ENCODE measurements around the gene ACTA2. TPM values are rescaled to one million over a fixed set of nuclear protein-coding genes. Genes with fewer than 3 reads are reported as not detected.

ACTA2 gene
- polyA plus RNA-seq, 1 experiment: 815 TPM

DNA sequence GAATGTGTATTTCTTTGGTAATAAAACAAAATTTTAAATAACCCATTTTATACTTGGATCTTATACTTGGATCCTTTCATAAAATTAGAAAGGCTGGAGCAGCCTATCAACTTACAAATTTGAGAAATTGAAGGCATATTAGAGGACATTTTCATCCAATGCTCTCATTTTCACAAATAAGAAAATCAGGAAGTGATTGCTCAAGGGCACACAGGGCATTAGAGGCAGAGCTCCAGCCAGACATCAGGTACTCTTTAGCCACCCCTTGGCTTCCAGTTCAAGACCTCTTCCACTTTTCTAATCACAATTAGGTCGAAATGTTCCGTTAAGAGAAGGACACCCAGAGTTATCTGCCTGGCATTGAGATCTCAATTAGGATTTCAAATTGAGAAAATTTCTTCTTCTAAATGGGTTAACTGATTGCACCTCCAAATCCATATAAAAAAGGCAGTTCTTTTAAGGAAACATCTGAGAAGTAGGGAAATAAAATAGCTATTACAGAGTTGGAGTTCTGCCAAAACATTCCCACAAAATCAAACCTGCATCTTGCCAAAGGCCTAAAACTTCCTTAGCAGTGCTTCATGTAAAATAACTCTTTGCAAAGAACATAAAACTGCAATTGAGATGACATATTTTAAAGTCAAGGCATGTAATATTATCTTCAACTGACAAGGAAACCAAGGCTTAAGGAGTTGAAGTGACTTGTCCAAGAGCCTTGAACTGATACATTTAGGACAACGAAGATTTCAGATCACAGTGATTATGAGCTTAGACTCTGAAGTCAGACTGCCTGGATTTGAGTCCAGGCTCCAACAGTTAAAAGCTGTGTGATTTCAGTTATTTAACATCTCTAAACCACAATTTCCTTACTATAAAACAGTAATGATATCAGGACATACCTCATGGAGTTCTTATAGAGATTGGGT is 2.4 kb downstream of the ACTA2 start:
- CTCF ChIA-PET: interaction anchor here (0.6 to 3.1 kb wide), 3 partner anchors 25 to 267 kb away, joined by 3 to 12 read pairs (median 9); no protein-coding TSS in a partner anchor
- no peaks in the 10 kb centered on the region for H3K9me3 ChIP-seq (ENCODE audit: control insufficient read depth, insufficient read depth, low read length)
- no peaks in the 10 kb centered on the region for H3K27me3 ChIP-seq (ENCODE audit: control insufficient read depth, insufficient read depth, low read length)
- H3K4me3 ChIP-seq (ENCODE audit: low read depth, low read length): peak overlapping the region; percentile 60
- TF ChIP-seq, protein P1, sequence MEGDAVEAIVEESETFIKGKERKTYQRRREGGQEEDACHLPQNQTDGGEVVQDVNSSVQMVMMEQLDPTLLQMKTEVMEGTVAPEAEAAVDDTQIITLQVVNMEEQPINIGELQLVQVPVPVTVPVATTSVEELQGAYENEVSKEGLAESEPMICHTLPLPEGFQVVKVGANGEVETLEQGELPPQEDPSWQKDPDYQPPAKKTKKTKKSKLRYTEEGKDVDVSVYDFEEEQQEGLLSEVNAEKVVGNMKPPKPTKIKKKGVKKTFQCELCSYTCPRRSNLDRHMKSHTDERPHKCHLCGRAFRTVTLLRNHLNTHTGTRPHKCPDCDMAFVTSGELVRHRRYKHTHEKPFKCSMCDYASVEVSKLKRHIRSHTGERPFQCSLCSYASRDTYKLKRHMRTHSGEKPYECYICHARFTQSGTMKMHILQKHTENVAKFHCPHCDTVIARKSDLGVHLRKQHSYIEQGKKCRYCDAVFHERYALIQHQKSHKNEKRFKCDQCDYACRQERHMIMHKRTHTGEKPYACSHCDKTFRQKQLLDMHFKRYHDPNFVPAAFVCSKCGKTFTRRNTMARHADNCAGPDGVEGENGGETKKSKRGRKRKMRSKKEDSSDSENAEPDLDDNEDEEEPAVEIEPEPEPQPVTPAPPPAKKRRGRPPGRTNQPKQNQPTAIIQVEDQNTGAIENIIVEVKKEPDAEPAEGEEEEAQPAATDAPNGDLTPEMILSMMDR (IDR thresholded peaks at IDR 0.05; ENCODE audit: low read depth, low read length): no peak
- DNase-seq (ENCODE audit: low read depth, low spot score): no peak
- POLR2A ChIA-PET: interaction anchor here (0.6 kb wide), 1 partner anchor 279 kb away, joined by 3 read pairs; no protein-coding TSS in a partner anchor
- peak overlapping the region; percentile 34 for H3K27ac ChIP-seq (ENCODE audit: low read depth, low read length)

- Histone ChIP-seq H3K27ac (ENCODE audit: low read depth, low read length) (no peak overlapping the region), H3K4me3 (ENCODE audit: low read depth, low read length) (peak overlapping the region; percentile 17), H3K9me3 (ENCODE audit: control insufficient read depth, insufficient read depth, low read length) (no peaks in the 10 kb centered on the region), H3K27me3 (ENCODE audit: control insufficient read depth, insufficient read depth, low read length) (no peaks in the 10 kb centered on the region)
- no peak for DNase-seq (ENCODE audit: low read depth, low spot score)
- POLR2A ChIA-PET: interaction anchor here (0.6 kb wide), 1 partner anchor 281 kb away, joined by 3 read pairs; no protein-coding TSS in a partner anchor
- CTCF ChIA-PET: interaction anchor here (1.3 to 3.1 kb wide), 3 partner anchors 38 to 268 kb away, joined by 3 to 12 read pairs (median 9); no protein-coding TSS in a partner anchor
- TF ChIP-seq, protein P1 (IDR thresholded peaks at IDR 0.05; ENCODE audit: low read depth, low read length): no peak
Observed at GRCh38 chr10:88949051-88949450, 3.5 kb downstream of the ACTA2 start.

DNA sequence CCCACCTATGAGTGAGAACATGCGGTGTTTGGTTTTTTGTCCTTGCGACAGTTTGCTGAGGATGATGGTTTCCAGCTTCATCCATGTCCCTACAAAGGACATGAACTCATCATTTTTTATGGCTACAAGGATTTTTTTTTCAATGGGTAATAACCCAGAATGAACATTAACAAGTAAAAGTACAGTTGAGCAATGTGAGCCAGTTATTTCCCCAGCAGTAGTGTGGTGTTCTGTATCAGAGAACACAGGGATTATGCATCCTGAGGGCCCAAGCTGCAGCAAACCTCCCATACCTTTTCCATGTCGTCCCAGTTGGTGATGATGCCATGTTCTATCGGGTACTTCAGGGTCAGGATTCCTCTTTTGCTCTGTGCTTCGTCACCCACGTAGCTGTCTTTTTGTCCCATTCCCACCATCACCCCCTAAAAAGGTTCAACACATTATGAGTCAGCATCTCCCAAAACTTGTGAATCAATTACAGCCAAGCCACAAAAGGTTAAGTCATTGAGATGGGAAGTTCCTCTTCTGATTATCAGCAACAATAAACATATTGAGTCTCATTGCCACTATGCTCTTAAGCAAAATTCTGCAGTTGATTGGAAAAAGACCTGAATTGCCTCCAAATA is 5.5 kb downstream of the ACTA2 start:
- POLR2A ChIA-PET: no interaction called here

DNA sequence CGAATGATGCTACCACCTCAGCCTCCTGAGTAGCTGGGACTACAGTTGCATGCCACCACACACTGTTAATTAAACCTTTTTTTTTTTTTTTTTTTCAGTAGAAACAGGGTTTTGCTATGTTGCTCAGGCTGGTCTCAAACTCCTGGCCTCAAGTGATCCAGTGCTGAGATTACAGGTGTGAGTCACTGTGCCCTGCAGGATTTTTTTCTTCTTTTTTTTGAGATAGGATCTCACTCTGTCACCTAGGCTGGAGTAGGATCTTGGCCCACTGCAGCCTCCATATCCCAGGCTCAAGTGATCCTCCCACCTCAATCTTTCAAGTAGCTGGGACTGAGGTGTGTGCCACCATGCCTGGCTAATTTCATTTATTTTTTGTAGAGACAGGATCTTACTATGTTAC is 6.4 kb downstream of the ACTA2 start:
- TF ChIP-seq, protein P1 (IDR thresholded peaks at IDR 0.05; ENCODE audit: low read depth, low read length): no peak
- H3K27ac ChIP-seq (ENCODE audit: low read depth, low read length): no peak overlapping the region
- no peak overlapping the region for H3K4me3 ChIP-seq (ENCODE audit: low read depth, low read length)
- H3K27me3 ChIP-seq (ENCODE audit: control insufficient read depth, insufficient read depth, low read length): no peaks in the 10 kb centered on the region
- no peaks in the 10 kb centered on the region for H3K9me3 ChIP-seq (ENCODE audit: control insufficient read depth, insufficient read depth, low read length)
- ChIA-PET CTCF (interaction anchor here (0.7 to 6.6 kb wide), 5 partner anchors 10 to 271 kb away, joined by 4 to 42 read pairs (median 12); partner anchors contain the start of gene FAS), POLR2A (interaction anchor here (0.7 to 1.8 kb wide), 3 partner anchors 19 to 79 kb away, joined by 3 to 7 read pairs (median 6); partner anchors contain the start of gene FAS)
- DNase-seq (ENCODE audit: low read depth, low spot score): no peak

More for the DNA sequence above, 5.5 kb downstream of the ACTA2 start:
- Histone ChIP-seq H3K27ac (ENCODE audit: low read depth, low read length) (no peak overlapping the region), H3K27me3 (ENCODE audit: control insufficient read depth, insufficient read depth, low read length) (no peaks in the 10 kb centered on the region), H3K4me3 (ENCODE audit: low read depth, low read length) (no peak overlapping the region), H3K9me3 (ENCODE audit: control insufficient read depth, insufficient read depth, low read length) (no peaks in the 10 kb centered on the region)
- TF ChIP-seq, protein P1 (IDR thresholded peaks at IDR 0.05; ENCODE audit: low read depth, low read length): no peak
- DNase-seq (ENCODE audit: low read depth, low spot score): no peak
- CTCF ChIA-PET: interaction anchor here (1.1 to 6.6 kb wide), 3 partner anchors 40 to 111 kb away, joined by 3 to 42 read pairs (median 12); no protein-coding TSS in a partner anchor
